H1 (cell line): ENCODE data around the gene DMGDH. TPM values are rescaled to one million over a fixed set of nuclear protein-coding genes. Genes with fewer than 3 reads are reported as not detected.

Experiments
- SAP30 ChIP-seq: fragments of 300-600 bp; sonication (generic); IDR thresholded peaks from 2 replicates; pipeline ENCODE4 v1.7.1; 2012; ENCODE audit warnings: low read length, moderate library complexity, mild to moderate bottlenecking, inconsistent platforms; ENCODE audit not compliant: insufficient read depth, insufficient replicate concordance
- polyA plus RNA-seq, 7 experiments: library from polyadenylated mRNA; depleted of rRNA in 3 of 7; stranded (reverse) in 5 of 7; unstranded in 2 of 7; fragments of >200 nt in 5 of 7; fragments of 200-250 nt in 2 of 7; gene quantifications; 1 replicate in 5 of 7; 2 replicates in 1 of 7; 4 replicates in 1 of 7; pipeline versions ENCODE4 v1.2.1 to v1.2.3, GENCODE V29; 2011 to 2013; ENCODE audit warnings: missing spikeins in 2 of 7, mixed read lengths in 2 of 7
- total RNA-seq: library from RNA; stranded (reverse); fragmentation: NEBNext Ultra II Directional; extraction: Animal tissue kit (Norgen Biotek cat#: 25700); gene quantifications from 2 replicates; pipeline ENCODE4 v1.2.1, GENCODE V29; 2021

Gene DMGDH
- total and polyA plus RNA-seq, 2 of the 8 experiments (the other 6 are each of a cell fraction or from before 2014, with no cell fraction given): 0.15 TPM; not detected in 1

DNA sequence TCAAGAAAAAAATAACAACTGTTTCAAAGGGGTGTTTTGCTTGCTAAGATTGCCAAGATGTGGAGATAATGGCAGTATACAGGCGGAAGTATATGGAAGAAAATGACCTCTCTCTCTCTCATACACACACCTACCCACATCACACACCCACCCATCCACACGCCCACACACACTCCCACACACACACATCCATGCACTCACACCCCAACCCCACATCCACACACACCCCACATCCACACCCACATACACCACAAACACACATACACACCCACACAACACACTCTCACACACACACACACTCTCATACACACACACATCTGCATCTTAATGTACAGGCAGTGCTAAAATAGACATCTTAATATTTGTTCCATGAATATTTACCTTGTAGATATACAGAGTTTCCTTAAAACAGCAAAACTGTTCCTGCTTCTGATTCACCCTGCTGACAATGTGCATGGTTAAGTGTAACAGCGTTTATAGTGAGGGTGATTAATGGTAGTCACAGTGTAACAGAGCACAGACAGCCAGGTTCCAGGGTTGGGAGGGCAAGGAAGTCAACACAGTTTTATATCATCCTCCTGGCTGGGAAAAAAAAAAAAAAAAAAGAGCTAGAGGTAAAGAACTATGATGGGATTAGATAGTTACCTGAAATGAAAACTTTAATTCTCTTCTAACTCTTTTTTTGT, 8.3 kb upstream of the DMGDH start (continued):
- no peak for TF ChIP-seq SAP30
